HuH-7.5 (cell line): ENCODE data around the gene CLDN9.

ENCODE experiments used
- DNase-seq: peaks from one replicate; pipeline ENCODE4 v3.0.0; 2011; ENCODE audit warnings: low spot score

Gene CLDN9

GRCh38 chr16:3012828-3013420, at the start of gene CLDN9:
Gene CLDN9, plus strand, starts transcription at chr16:3012923. Its CDS starts 440 bp downstream, at chr16:3013363.
- DNase-seq = no peak

GRCh38 chr16:2963074-2963722, 49.5 kb upstream of the CLDN9 start:
- DNase-seq = no peak

- peak; percentile 86 for DNase-seq
These were observed 48.8 kb upstream of the CLDN9 start, which contains the start of gene KREMEN2 for GRCh38 chr16:2963723-2964474. Gene KREMEN2, plus strand, starts transcription at chr16:2964275. Its CDS starts 246 bp downstream, at chr16:2964521.

GRCh38 chr16:2964475-2965336, 48.0 kb upstream of the CLDN9 start:
- DNase-seq = peak; percentile 94

- no peak for DNase-seq
These were observed 46.5 kb upstream of the CLDN9 start for GRCh38 chr16:2966043-2966807.

- no peak for DNase-seq
These were observed 45.9 kb upstream of the CLDN9 start for GRCh38 chr16:2966808-2967191.

- no peak for DNase-seq
These were observed 45.5 kb upstream of the CLDN9 start for GRCh38 chr16:2967211-2967631.

- DNase-seq = no peak
These were observed 45.0 kb upstream of the CLDN9 start for GRCh38 chr16:2967721-2968161.

- no peak for DNase-seq
These were observed 44.4 kb upstream of the CLDN9 start for GRCh38 chr16:2968368-2968737.

GRCh38 chr16:2968738-2969544, 43.8 kb upstream of the CLDN9 start, which contains the start of gene PAQR4:
Gene PAQR4, plus strand, starts transcription at chr16:2969348. Its CDS starts 327 bp downstream, at chr16:2969675.
- peak; percentile 97 for DNase-seq

GRCh38 chr16:2969545-2970521, 42.9 kb upstream of the CLDN9 start:
- DNase-seq = peak; percentile 82

- DNase-seq = no peak
These were observed 42.2 kb upstream of the CLDN9 start for GRCh38 chr16:2970563-2970962.

- DNase-seq = no peak
These were observed 41.4 kb upstream of the CLDN9 start for GRCh38 chr16:2971134-2971984.

- no peak for DNase-seq
These were observed 40.5 kb upstream of the CLDN9 start for GRCh38 chr16:2971985-2972784.

- no peak for DNase-seq
These were observed 39.6 kb upstream of the CLDN9 start for GRCh38 chr16:2973093-2973492.

GRCh38 chr16:2973605-2974318, 39.0 kb upstream of the CLDN9 start:
- DNase-seq = no peak
